GM13977 (cell line): ENCODE data around the gene SART3.

Experiments used
- DNase-seq: peaks from one replicate; pipeline ENCODE4 v3.0.0; 2012; ENCODE audit warnings: low spot score
- CTCF ChIP-seq: IDR thresholded peaks from 2 replicates; pipeline ENCODE4 v1.5.1; 2012; ENCODE audit warnings: mild to moderate bottlenecking, control low read depth; ENCODE audit not compliant: insufficient read depth; ENCODE audit errors: extremely low read depth, missing control alignments
- in situ Hi-C: fragments of 300-500 bp; cut with MboI; formaldehyde crosslinking; loops from one replicate; pipeline ENCODE4 v1.12.0; 2022; ENCODE audit warnings: low sequenced_read_pairs, low pct_unique_long_range_greater_than_20kb, mixed read lengths, inconsistent platforms; ENCODE audit not compliant: unreplicated experiment

SART3 gene

GRCh38 chr12:108551535-108551934, 9.4 kb downstream of the SART3 start:
- no peak for TF ChIP-seq CTCF
- DNase-seq: no peak
- in situ Hi-C loops: no loop called here

GRCh38 chr12:108548954-108549521, 11.9 kb downstream of the SART3 start:
- DNase-seq: no peak
- in situ Hi-C loops: no loop called here

GRCh38 chr12:108547686-108548085, 13.3 kb downstream of the SART3 start:
- in situ Hi-C loops: no loop called here
- DNase-seq: no peak
- no peak for TF ChIP-seq CTCF

More at GRCh38 chr12:108548954-108549521, 11.9 kb downstream of the SART3 start:
- no peak for TF ChIP-seq CTCF

- no peak for DNase-seq
- TF ChIP-seq CTCF: no peak
These were observed 17.3 kb downstream of the SART3 start for GRCh38 chr12:108543652-108544051.

GRCh38 chr12:108542320-108542719, 18.7 kb downstream of the SART3 start:
- in situ Hi-C loops: no loop called here
- no peak for DNase-seq
- no peak for TF ChIP-seq CTCF

More at GRCh38 chr12:108543652-108544051, 17.3 kb downstream of the SART3 start:
- in situ Hi-C loops: no loop called here

- TF ChIP-seq CTCF: no peak
- in situ Hi-C loops: no loop called here
- DNase-seq: no peak
These were observed 22.3 kb downstream of the SART3 start for GRCh38 chr12:108538616-108539195.
